ENCODE data around the gene MCTP2. TPM values are rescaled to one million over a fixed set of nuclear protein-coding genes. Genes with fewer than 3 reads are reported as not detected.
A peak's percentile ranks its signal among the peaks of the same experiment; 100 is the strongest.

Gene MCTP2
- total RNA-seq (10 to 100 TPM; 12.2 to 14.9 TPM), polyA plus RNA-seq (1 to 10 TPM; 1.8 to 5.6 (median 2.6) TPM), total RNA-seq (8.4 to 23.6 (median 20.1) reads per million in 6 experiments)

GRCh38 chr15:94230883-94231722 lies at the start of gene MCTP2:
MCTP2 (plus strand) TSS chr15:94231561; CDS start chr15:94298266, 66,705 bp downstream.
- Mint-ChIP-seq H3K4me3 (peak within 1 kb of the TSS; percentile 83 to 97 (median 94)), H3K4me1 (peaks cover 22 to 70% (median 39%) of the 10 kb centered on the region in 4 donors), H3K36me3 (no peaks in the 10 kb centered on the region), H3K27me3 (peaks cover 0 to 2% (median 0%) of the 10 kb centered on the region in 5 donors), H3K9me3 (no peaks in the 10 kb centered on the region), H3K27ac (peak within 1 kb of the TSS; percentile 55 to 96 (median 92))
- POLR2A ChIA-PET = interaction anchor here (0.8 to 2.0 kb wide), 3 partner anchors 9 to 57 kb away, joined by 3 to 9 read pairs (median 3); no protein-coding TSS in a partner anchor
- ATAC-seq (peak; percentile 85 to 86), DNase-seq (peak; percentile 70 to 89 (median 78))

DNA sequence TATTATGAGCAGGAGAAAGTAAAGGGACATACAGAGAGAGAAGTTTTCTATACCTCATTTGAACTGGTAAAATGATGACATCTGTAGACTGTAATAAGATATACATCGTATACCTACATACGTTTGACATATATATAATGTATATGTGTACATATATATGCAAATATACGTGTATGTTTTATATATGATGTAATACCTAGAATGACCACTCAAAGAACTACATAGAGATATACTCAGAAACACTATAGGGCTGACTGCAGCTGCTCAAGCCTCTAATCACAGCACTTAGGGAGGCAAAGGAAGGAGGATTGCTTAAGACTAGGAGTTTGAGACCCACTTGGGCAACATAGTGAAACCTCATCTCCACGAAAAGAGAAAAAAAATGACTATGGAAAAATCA lies 48.5 kb upstream of the MCTP2 start:
- Mint-ChIP-seq H3K9me3 (no peaks in the 10 kb centered on the region), H3K27ac (no peak overlapping the region), H3K27me3 (peaks cover 0 to 10% (median 3%) of the 10 kb centered on the region in 5 donors), H3K4me1 (no peaks in the 10 kb centered on the region), H3K4me3 (no peak overlapping the region), H3K36me3 (no peaks in the 10 kb centered on the region)
- ATAC-seq (no peak), DNase-seq (no peak)
- POLR2A ChIA-PET = no interaction called here

DNA sequence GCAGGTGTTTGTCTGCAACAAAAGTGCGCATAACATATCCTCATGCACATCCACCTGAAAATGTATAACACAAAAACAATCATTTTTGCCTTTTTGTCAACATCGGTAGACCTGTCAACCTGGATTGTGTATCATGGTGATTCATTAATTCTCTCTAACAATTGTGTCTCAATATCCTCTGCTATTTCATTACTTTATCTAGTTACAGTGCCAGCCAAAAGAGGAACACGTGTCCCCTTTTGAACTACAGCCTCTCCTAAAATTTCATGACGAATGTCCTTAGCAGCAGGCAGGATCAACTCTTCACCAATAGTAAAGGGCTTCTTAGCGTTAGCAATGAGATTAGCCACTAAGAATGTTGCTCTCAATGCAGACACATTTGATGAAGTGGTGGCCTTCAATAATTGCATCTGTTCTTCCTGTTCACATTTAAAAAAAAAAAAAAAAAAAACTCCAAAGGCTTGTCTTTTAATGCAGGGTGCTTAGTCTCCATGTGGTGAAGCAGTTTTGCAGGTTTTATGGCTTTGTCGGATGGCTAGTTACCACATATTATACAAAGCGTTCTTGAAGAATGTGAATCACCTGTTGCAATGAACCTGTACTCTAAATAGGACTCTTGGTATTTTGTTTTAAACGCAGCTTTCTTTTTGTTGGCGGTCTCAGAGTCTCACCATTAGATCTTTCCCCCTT lies 45.7 kb upstream of the MCTP2 start:
- no peaks in the 10 kb centered on the region for H3K4me1 Mint-ChIP-seq
- peaks cover 0 to 6% (median 3%) of the 10 kb centered on the region in 5 donors for H3K27me3 Mint-ChIP-seq
- DNase-seq = no peak
- H3K9me3 Mint-ChIP-seq = no peaks in the 10 kb centered on the region
- POLR2A ChIA-PET = no interaction called here
- H3K36me3 Mint-ChIP-seq = no peaks in the 10 kb centered on the region
- no peak overlapping the region for H3K27ac Mint-ChIP-seq
- ATAC-seq = no peak
- no peak overlapping the region for H3K4me3 Mint-ChIP-seq

DNA sequence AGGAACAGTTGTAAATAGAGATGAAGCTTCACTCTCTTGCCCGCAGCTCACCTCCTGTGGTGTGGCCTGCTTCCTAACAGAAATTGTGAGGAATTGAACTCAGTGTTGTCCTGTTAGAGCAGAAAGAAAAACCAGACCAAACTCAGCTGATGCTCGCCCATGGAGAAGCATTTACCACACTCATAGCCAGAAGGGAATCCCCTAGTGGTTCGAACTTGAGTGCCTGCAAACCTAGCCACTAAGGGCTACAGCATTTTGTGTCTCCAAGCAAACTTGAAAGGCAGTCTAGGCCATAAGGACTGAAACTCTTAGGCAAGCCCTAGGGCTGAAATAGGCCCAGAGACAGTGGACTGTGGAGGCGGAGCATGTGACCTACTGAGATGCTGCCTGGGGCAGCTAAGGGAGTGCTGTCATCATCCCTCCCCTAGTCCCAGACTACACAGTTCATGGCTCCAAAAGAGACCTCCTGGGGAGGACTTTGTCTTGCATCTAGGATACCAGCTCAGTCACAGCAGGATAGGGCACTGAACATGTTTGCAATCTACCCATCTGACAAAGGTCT lies 44.5 kb upstream of the MCTP2 start:
- no peaks in the 10 kb centered on the region for H3K4me1 Mint-ChIP-seq
- H3K27ac Mint-ChIP-seq = no peak overlapping the region
- POLR2A ChIA-PET = no interaction called here
- no peak for ATAC-seq
- peaks cover 0 to 6% (median 3%) of the 10 kb centered on the region in 5 donors for H3K27me3 Mint-ChIP-seq
- H3K9me3 Mint-ChIP-seq = no peaks in the 10 kb centered on the region
- no peak overlapping the region for H3K4me3 Mint-ChIP-seq
- no peak for DNase-seq
- H3K36me3 Mint-ChIP-seq = no peaks in the 10 kb centered on the region

DNA sequence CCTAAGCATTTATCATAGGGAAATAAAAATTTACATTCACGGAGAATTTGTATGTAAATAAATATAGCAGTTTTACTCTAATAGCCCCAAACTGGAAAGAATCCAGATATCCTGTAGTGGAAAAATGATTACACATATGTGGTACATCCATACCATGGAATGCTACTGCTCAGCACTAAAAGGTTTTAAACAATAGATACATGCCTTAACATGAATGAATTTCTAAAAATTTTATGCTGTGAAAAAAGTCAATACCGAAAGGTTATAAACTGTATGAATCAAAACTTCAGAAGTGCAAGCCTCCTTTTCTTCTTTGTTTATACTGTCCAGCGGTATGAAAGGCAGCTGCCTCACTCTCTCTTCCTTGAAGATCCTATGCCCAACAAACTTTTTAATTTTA lies 37.5 kb upstream of the MCTP2 start:
- Mint-ChIP-seq H3K27me3 (no peaks in the 10 kb centered on the region), H3K36me3 (no peaks in the 10 kb centered on the region), H3K4me1 (no peaks in the 10 kb centered on the region), H3K27ac (no peak overlapping the region), H3K4me3 (no peak overlapping the region), H3K9me3 (no peaks in the 10 kb centered on the region)
- DNase-seq (no peak), ATAC-seq (no peak)
- POLR2A ChIA-PET = no interaction called here

DNA sequence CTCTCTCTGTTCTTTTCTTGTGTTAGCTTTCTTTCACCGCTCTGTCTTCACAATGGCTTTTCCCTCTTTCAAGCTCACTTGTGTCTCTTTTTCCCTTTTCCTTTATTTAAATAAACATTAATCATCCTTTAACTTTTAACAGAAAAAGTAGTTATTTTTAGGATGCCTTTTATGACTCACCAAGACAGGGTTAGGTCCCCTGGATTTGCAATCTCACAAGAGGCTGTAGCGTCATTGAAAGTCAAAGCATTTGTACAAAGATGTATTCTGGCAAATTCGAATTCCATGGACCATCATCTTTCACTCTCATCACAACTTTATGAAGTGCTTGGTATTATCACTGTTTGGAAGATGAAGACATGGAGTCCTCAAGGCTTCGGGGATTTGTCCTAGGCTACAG lies 34.8 kb upstream of the MCTP2 start:
- H3K27me3 Mint-ChIP-seq = peaks cover 0 to 3% (median 0%) of the 10 kb centered on the region in 5 donors
- no peaks in the 10 kb centered on the region for H3K36me3 Mint-ChIP-seq
- ATAC-seq (no peak), DNase-seq (no peak)
- no peaks in the 10 kb centered on the region for H3K9me3 Mint-ChIP-seq
- H3K27ac Mint-ChIP-seq = no peak overlapping the region
- POLR2A ChIA-PET = no interaction called here
- no peaks in the 10 kb centered on the region for H3K4me1 Mint-ChIP-seq
- no peak overlapping the region for H3K4me3 Mint-ChIP-seq

DNA sequence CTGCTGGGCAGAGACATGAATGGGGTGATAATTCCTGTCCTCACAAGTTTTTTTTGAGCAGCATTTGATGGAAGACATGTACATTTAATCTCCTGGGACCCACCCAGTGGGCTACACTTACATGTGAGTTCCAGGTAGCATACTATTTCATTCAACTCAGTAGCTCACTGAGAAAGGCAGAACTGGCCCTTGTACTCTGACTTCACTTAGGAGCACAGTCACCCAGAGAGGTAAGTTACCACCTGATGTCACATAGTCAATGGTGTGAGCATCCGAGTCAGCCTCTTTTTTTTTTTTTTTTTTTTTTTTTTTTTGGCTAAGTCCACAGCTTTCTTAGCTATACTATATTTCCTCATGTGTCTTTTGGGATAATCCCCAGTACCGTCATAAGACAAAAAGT lies 32.7 kb upstream of the MCTP2 start:
- ATAC-seq (no peak), DNase-seq (no peak)
- Mint-ChIP-seq H3K27ac (no peak overlapping the region), H3K4me1 (no peaks in the 10 kb centered on the region), H3K9me3 (no peaks in the 10 kb centered on the region), H3K27me3 (peaks cover 1 to 20% (median 7%) of the 10 kb centered on the region in 5 donors), H3K36me3 (no peaks in the 10 kb centered on the region), H3K4me3 (no peak overlapping the region)
- POLR2A ChIA-PET = interaction anchor here (0.7 kb wide), 1 partner anchor 42 kb away, joined by 5 read pairs; no protein-coding TSS in a partner anchor

- no peaks in the 10 kb centered on the region for H3K9me3 Mint-ChIP-seq
These were observed 31.6 kb upstream of the MCTP2 start for GRCh38 chr15:94199725-94200124.

GRCh38 chr15:94203306-94203705 lies 28.1 kb upstream of the MCTP2 start:
- H3K27me3 Mint-ChIP-seq = peaks cover 4 to 22% (median 10%) of the 10 kb centered on the region in 5 donors
- no peak overlapping the region for H3K4me3 Mint-ChIP-seq
- DNase-seq (no peak), ATAC-seq (no peak)
- H3K9me3 Mint-ChIP-seq = no peaks in the 10 kb centered on the region
- H3K4me1 Mint-ChIP-seq = peaks cover 5 to 15% (median 10%) of the 10 kb centered on the region in 4 donors
- no peaks in the 10 kb centered on the region for H3K36me3 Mint-ChIP-seq
- no peak overlapping the region for H3K27ac Mint-ChIP-seq
- POLR2A ChIA-PET = no interaction called here

More at GRCh38 chr15:94199725-94200124, 31.6 kb upstream of the MCTP2 start:
- DNase-seq = no peak
- H3K36me3 Mint-ChIP-seq = no peaks in the 10 kb centered on the region
- H3K4me1 Mint-ChIP-seq = no peaks in the 10 kb centered on the region
- peaks cover 1 to 22% (median 10%) of the 10 kb centered on the region in 5 donors for H3K27me3 Mint-ChIP-seq
- no peak for ATAC-seq
- POLR2A ChIA-PET = no interaction called here
- no peak overlapping the region for H3K4me3 Mint-ChIP-seq
- H3K27ac Mint-ChIP-seq = no peak overlapping the region

GRCh38 chr15:94205366-94205765 lies 26.0 kb upstream of the MCTP2 start:
- H3K4me1 Mint-ChIP-seq = peaks cover 5 to 15% (median 10%) of the 10 kb centered on the region in 4 donors
- H3K36me3 Mint-ChIP-seq = no peaks in the 10 kb centered on the region
- peaks cover 0 to 1% (median 0%) of the 10 kb centered on the region in 9 donors for H3K9me3 Mint-ChIP-seq
- ATAC-seq (no peak), DNase-seq (no peak)
- POLR2A ChIA-PET = no interaction called here
- peaks cover 9 to 22% (median 13%) of the 10 kb centered on the region in 5 donors for H3K27me3 Mint-ChIP-seq
- H3K27ac Mint-ChIP-seq = no peak overlapping the region
- H3K4me3 Mint-ChIP-seq = peak overlapping the region in 2 of 10 donors; percentile 37 to 41

DNA sequence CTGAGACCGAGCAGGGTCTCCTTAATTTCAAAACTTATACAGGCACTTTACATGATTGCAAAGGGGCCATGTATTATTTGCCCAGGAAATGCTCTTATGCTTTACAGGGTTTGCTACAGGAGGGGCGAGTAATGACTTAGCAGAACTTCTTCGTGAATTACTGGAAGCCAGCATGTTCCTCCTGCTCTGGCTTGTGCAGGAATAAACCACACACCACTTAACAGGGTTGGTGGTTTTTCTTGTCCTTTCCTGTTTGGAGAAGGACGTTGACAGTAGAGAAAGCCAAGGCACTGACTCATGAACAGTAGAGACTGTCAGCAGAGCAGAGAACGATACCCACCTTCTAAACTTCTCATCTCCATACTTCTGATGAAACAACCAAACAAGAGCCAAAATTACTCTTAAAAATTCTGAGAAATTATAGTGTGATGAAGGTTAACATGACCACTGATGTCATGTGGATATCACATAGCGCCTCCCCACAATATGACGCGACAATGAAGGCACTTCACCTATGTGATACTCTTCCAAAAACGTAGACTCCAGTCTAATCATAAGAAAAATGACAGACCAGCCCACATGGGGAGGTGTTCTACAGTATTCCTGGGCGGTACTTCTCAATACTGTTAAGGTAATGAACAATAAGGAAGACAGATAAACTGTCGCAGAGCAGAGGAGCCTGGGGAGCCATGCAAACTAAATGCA lies 24.7 kb upstream of the MCTP2 start:
- H3K9me3 Mint-ChIP-seq = peaks cover 0 to 1% (median 0%) of the 10 kb centered on the region in 9 donors
- H3K4me1 Mint-ChIP-seq = peaks cover 5 to 15% (median 10%) of the 10 kb centered on the region in 4 donors
- H3K27me3 Mint-ChIP-seq = peaks cover 12 to 34% (median 17%) of the 10 kb centered on the region in 5 donors
- peak in 1 of 10 donors; percentile 5 for DNase-seq
- peak; percentile 35 to 54 for ATAC-seq
- peak overlapping the region in 9 of 10 donors; percentile 12 to 79 (median 58) for H3K4me3 Mint-ChIP-seq
- peak overlapping the region in 2 of 10 donors; percentile 36 to 41 for H3K27ac Mint-ChIP-seq
- POLR2A ChIA-PET = no interaction called here
- no peaks in the 10 kb centered on the region for H3K36me3 Mint-ChIP-seq

DNA sequence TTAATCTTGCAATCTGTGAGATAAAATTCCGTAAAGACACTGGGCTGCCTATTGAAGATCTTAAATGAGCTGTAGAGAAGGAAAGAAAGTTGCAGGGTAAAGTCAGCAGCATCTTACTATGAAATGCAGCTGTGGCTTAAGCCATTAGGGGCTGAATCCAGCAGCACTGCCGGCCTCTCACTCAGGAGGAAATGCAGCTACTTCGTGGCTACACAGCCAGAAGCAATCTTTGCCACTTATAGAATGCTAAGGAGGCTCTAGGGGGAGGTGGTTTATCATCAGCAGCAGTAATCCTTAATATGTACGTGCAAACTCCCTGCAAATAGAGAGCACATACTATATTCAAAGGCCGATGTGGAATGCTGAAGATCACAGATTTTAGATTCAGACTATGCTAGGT lies 19.1 kb upstream of the MCTP2 start:
- no peaks in the 10 kb centered on the region for H3K36me3 Mint-ChIP-seq
- H3K4me1 Mint-ChIP-seq = no peaks in the 10 kb centered on the region
- no peak overlapping the region for H3K27ac Mint-ChIP-seq
- POLR2A ChIA-PET = no interaction called here
- no peak for DNase-seq
- ATAC-seq = no peak
- peaks cover 26 to 48% (median 33%) of the 10 kb centered on the region in 5 donors for H3K27me3 Mint-ChIP-seq
- H3K9me3 Mint-ChIP-seq = peaks cover 0 to 5% (median 0%) of the 10 kb centered on the region in 9 donors
- no peak overlapping the region for H3K4me3 Mint-ChIP-seq
